Psoas muscle (tissue), 8 donors: ENCODE measurements around the gene HOMEZ. TPM values are rescaled to one million over a fixed set of nuclear protein-coding genes. Genes with fewer than 3 reads are reported as not detected.

Source experiments
- ATAC-seq, 4 donors: fragments of 200-7000 bp; cut with Tn5 transposase; one replicate each; pipeline ENCODE4 v1.9.1; 2020; ENCODE audit warnings: moderate library complexity in 3 of 4, mild to moderate bottlenecking in 2 of 4
- DNase-seq, 2 donors: peaks; one replicate each; pipeline ENCODE4 v3.0.0-alpha.2; 2020
- H3K27ac ChIP-seq: fragments of 200-600 bp; one replicate; pipeline ENCODE4 v1.8.0; 2022
- H3K27me3 ChIP-seq, 3 donors: fragments of 200-600 bp in 1 of 3; one replicate each; pipeline versions ENCODE4 v1.6.1 to v1.8.0; 2013 to 2022; ENCODE audit warnings: low read length in 2 of 3, mild to moderate bottlenecking in 2 of 3, moderate library complexity in 1 of 3; ENCODE audit not compliant: insufficient read depth in 3 of 3
- H3K36me3 ChIP-seq, 2 donors: fragments of 200-600 bp in 1 of 2; one replicate each; pipeline versions ENCODE4 v1.6.1 to v1.8.0; 2013 to 2022; ENCODE audit warnings: low read depth in 1 of 2, mild to moderate bottlenecking in 1 of 2, moderate library complexity in 1 of 2; ENCODE audit not compliant: insufficient read depth in 1 of 2
- H3K4me1 ChIP-seq: fragments of 200-600 bp; one replicate; pipeline ENCODE4 v1.8.0; 2022
- H3K4me3 ChIP-seq: fragments of 200-600 bp; one replicate; pipeline ENCODE4 v1.8.0; 2022; ENCODE audit warnings: mild to moderate bottlenecking
- H3K9me3 ChIP-seq: fragments of 200-600 bp; one replicate; pipeline ENCODE4 v1.8.0; 2022
- CTCF ChIP-seq: fragments of 200-600 bp; IDR thresholded peaks from one replicate; pipeline ENCODE4 v1.8.0; 2022; ENCODE audit warnings: antibody characterized with exemption
- WGBS, 3 donors: extraction: QIAGEN DNeasy Blood & Tissue Kit; methylation state at CpG; one replicate each; pipeline versions ENCODE4 v1.1.6 to v1.1.7; 2013; 5-methylcytosine and 5-hydroxymethylcytosine counted together
- intact Hi-C, 2 donors: fragments of 100-400 bp; cut with DNase I; formaldehyde crosslinking; loops; one replicate each; pipeline versions ENCODE4 v1.11.0 to v1.14.2; 2022
- polyA plus RNA-seq, 3 donors: library from polyadenylated mRNA; stranded (reverse); fragments of 200-250 nt; gene quantifications; one replicate each; pipeline ENCODE4 v1.2.3, GENCODE V29; 2013
- total RNA-seq, 4 donors: library from RNA; stranded (reverse); fragmentation: NEBNext Ultra II Directional in 2 of 4; extraction: Animal tissue kit (Norgen Biotek cat#: 25700) in 2 of 4; gene quantifications; one replicate each; pipeline versions ENCODE4 v1.2.1 to v1.2.4, GENCODE V29; 2021 to 2023
- donor health status: healthy with polysubstance abuse.
- donor health status: DM: no; HTN: no; CAD: no; lungs with moderate emphysema.
- donor health status: Bipolar disorder and iron deficiency.
- donor health status: healthy.
- donor health status: DM: yes; HTN: yes; CAD: no.
- donor health status: DM: no; HTN: no; CAD: no.
- donor health status: DM: no; HTN: no; CAD: no.
- donor health status: DM: yes; HTN: yes; CAD: no.

Gene HOMEZ
- total and polyA plus RNA-seq, 7 donors: 3.5 to 13.4 (median 6.3) TPM

DNA sequence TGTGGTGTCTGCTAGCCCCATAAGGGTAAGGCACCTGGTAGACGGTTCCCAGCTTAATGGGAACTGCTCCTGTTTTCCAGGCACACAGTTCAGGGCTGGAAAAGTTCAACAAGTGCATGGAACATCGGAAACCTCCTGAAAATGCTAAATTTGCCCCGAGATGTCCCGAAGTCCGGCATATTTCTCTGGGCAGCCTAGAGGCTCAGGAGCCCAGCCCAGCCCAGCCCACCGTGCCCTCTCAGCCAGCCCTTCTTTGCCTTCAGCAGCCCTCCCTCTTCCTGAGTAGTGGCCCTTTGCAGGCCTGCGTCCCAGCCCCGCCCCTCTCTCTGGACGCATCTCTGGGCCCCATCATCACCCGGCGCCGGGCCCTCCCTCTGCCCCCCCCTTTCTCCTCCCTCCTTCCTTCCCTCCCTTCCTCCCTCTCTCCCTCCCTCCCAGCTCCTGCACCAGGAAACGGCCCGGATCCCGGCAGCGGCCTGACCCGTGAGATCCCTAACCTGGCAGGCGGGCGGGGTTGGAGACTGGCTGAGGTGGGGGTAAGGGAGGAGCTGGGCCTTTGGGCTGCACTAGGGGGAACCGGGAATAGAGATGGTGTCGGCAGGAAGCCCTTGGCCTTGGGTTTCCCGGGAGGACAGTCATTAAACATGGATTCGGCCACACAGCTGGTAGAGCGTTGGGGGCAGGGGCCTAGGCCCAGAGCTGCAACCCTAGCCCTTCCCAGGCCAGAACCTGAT lies 20.6 kb upstream of the HOMEZ start, which contains the start of gene BCL2L2:
Gene BCL2L2 (plus strand): TSS at position 422 of the 734 bp plus-strand sequence. CDS start 935 bp downstream, outside the sequence.
- Histone ChIP-seq H3K4me1 (peaks cover 21% of the 10 kb centered on the region), H3K36me3 (peaks cover 0 to 40% of the 10 kb centered on the region in 2 donors), H3K27me3 (no peaks in the 10 kb centered on the region), H3K9me3 (no peaks in the 10 kb centered on the region), H3K4me3 (peak within 1 kb of the TSS; percentile 88), H3K27ac (peak within 1 kb of the TSS; percentile 87)
- ATAC-seq (peak; percentile 69 to 82 (median 76)), DNase-seq (peak; percentile 94 to 95)
- WGBS, 3 donors: 0 to 1% (median 1%) methylated on average over 23 to 24 of the region's 24 CpGs
- TF ChIP-seq CTCF: no peak
- intact Hi-C loops: no loop called here

GRCh38 chr14:23302290-23303225 lies 16.6 kb upstream of the HOMEZ start, which contains the start of gene PPP1R3E:
Gene PPP1R3E (minus strand): TSS chr14:23302859. CDS start chr14:23302576, 283 bp downstream.
- ATAC-seq: peak; percentile 28 to 54 (median 46)
- WGBS, 3 donors: 2 to 4% (median 3%) methylated on average over 53 to 81 of the region's 81 CpGs
- Histone ChIP-seq H3K27me3 (no peaks in the 10 kb centered on the region), H3K9me3 (no peaks in the 10 kb centered on the region), H3K36me3 (peaks cover 5 to 20% of the 10 kb centered on the region in 2 donors), H3K27ac (peak within 1 kb of the TSS; percentile 93), H3K4me1 (peaks cover 37% of the 10 kb centered on the region), H3K4me3 (peak within 1 kb of the TSS; percentile 78)
- DNase-seq: peak; percentile 76 to 83
- TF ChIP-seq CTCF: no peak
- intact Hi-C loops: no loop called here

- no peaks in the 10 kb centered on the region for H3K9me3 ChIP-seq
- ATAC-seq (peak in 3 of 4 donors; percentile 7 to 24 (median 8)), DNase-seq (no peak)
- peaks cover 5 to 25% of the 10 kb centered on the region in 2 donors for H3K36me3 ChIP-seq
- H3K27ac ChIP-seq: peak overlapping the region; percentile 93
- peaks cover 31% of the 10 kb centered on the region for H3K4me1 ChIP-seq
- H3K4me3 ChIP-seq: peak overlapping the region; percentile 78
- TF ChIP-seq CTCF: no peak
- WGBS, 3 donors: 0% methylated on average over 20 to 25 of the region's 25 CpGs
- intact Hi-C loops: no loop called here
- no peaks in the 10 kb centered on the region for H3K27me3 ChIP-seq
Measured at GRCh38 chr14:23301969-23302289, 16.0 kb upstream of the HOMEZ start.

- ATAC-seq (peak; percentile 83 to 87 (median 84)), DNase-seq (peak; percentile 99)
- peak overlapping the region; percentile 78 for H3K4me3 ChIP-seq
- TF ChIP-seq CTCF: peak; percentile 80
- intact Hi-C loops: no loop called here
- no peaks in the 10 kb centered on the region for H3K27me3 ChIP-seq
- H3K9me3 ChIP-seq: no peaks in the 10 kb centered on the region
- peaks cover 31% of the 10 kb centered on the region for H3K4me1 ChIP-seq
- peaks cover 8 to 30% of the 10 kb centered on the region in 2 donors for H3K36me3 ChIP-seq
- H3K27ac ChIP-seq: peak overlapping the region; percentile 93
- 0% methylated on average over 41 to 79 of the region's 87 CpGs for WGBS, 3 donors
Measured at GRCh38 chr14:23301288-23301968, 15.5 kb upstream of the HOMEZ start.
